Stimulated activated CD4-positive, alpha-beta T cell treated with anti-CD3 and anti-CD28 coated beads, Interleukin-4, amount 100 ng/mL, for 1 hour (primary cell): ENCODE results near the gene PIBF1.
"Not testable (repeated sequence)": the region's sequence is repeated elsewhere in the genome, so short reads cannot be mapped to it uniquely, and the experiment has no call there.

ENCODE experiments used
- DNase-seq: peaks from one replicate; pipeline ENCODE4 v3.0.0-alpha.2; 2020

PIBF1 gene

GRCh38 chr13:72823724-72824123 lies 41.8 kb downstream of the PIBF1 start:
- no peak for DNase-seq

GRCh38 chr13:72834601-72835000 lies 52.7 kb downstream of the PIBF1 start:
- no peak for DNase-seq

- peak; percentile 32 for DNase-seq
These were observed 58.0 kb downstream of the PIBF1 start for GRCh38 chr13:72839831-72840426.

DNA sequence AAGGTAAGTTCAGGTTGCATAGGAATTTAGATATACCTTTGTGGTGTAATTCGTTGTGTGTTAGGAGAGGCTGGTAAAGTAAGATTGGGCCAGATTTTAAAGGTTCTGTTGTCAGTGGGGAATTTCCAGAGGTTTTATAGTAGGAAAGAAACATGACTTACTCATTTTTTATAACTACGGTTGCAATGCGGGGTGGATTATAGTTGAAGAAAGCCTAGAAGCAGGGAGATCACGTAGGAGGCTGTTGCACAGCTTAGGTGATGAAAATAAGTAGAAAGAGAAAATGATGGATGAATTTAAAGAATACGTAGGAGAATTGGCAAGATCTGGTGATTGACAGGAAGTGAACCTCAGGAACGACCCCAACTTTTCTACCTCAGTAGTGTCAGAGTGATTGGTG lies 61.1 kb downstream of the PIBF1 start:
- DNase-seq = no peak

GRCh38 chr13:72845148-72845547 lies 63.2 kb downstream of the PIBF1 start:
- DNase-seq = not testable (repeated sequence)

DNA sequence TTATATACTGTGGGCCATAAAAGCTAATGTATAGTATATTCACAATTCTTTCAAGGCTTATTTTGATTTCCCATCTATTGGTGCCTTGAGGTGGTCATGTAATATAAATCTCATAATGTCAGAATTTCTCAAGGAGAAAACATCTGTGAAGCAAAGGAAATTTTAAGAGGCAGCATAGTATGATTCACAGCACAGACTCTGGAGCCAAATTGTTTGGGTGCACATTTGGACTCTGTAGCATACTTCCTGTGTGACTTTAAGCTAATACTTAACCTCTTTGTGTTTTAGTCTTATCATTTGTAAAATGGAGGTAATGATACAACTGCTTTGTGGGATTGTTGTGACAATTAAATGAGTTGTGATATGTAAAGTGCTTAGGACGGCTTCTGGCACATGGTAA lies 67.6 kb downstream of the PIBF1 start:
- no peak for DNase-seq

- DNase-seq = no peak
These were observed 69.2 kb downstream of the PIBF1 start for GRCh38 chr13:72850959-72851677.

DNA sequence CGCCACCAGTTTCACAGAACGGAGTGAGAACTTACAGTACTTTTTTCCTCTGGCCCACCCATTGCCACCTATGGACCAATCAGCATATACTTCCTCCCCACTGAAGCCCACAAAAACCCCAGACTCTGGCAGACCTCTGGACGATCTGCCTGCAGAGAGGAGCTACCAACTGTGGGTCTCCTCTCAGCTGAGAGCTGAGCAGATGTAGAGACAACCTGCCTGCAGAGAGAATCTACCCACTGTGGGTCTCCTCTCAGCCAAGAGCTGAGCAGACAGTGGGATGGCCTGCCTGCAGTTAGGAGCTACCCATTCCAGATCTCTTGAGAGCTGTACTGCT lies 69.7 kb downstream of the PIBF1 start:
- no peak for DNase-seq

GRCh38 chr13:72852207-72852606 lies 70.3 kb downstream of the PIBF1 start:
- DNase-seq = no peak

GRCh38 chr13:72853000-72853399 lies 71.1 kb downstream of the PIBF1 start:
- DNase-seq = no peak

- DNase-seq = no peak
These were observed 82.4 kb downstream of the PIBF1 start for GRCh38 chr13:72864142-72865011.

DNA sequence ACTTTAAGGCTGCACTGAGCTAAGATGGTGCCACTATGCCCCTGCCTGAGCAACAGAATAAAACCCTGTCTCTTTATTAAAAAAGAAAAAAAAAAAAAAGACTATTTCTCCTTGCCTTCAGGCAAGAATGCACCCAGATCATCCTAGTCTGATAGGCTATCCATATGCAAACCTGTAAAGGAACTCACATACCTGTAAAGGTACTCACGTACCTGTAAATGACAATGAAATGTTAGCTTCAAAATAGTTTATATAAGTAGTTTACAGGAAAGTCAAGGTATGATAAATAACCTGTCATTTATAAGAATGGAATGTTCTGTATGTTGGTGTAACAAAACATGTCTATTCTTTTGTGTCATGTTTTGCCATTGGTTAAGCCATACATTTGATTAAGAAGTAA lies 86.3 kb downstream of the PIBF1 start:
- no peak for DNase-seq

DNA sequence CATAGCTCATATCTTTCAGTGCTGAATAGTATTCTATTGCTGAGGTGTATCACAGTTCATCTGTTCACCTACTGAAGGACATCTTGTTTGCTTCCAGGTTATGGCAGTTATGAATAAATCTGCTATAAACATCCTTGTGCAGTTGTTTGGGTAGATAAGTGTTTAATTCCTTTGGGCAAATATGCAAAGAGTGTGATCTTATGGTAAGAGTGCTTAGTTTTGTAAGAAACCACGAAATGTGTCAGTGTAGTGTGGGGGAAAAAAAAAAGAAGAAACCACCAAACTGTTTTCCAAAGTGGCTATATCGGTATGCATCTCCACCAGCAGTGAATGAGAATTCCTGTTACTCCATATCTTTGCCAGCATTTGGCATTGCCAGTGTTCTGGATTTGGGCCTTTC lies 93.3 kb downstream of the PIBF1 start:
- DNase-seq = no peak

DNA sequence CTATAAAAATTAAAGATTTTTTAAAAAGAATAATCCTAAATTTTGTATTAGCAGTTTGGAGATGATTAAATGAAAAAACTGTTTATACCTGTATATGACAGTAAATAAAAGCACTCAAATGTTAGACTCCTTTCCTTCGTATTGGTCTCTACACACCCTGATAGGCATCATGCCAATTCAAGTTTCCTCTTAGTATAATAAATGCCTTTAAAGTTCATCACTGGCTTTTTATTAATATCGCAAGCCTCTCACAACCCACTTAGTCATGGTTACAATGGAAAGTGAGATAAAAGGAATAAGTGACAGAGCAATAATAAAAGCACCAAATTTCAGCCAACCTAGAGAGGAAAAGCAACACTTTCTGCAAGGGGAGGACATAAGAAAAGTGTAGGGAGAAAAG lies 102.2 kb downstream of the PIBF1 start:
- DNase-seq = no peak

DNA sequence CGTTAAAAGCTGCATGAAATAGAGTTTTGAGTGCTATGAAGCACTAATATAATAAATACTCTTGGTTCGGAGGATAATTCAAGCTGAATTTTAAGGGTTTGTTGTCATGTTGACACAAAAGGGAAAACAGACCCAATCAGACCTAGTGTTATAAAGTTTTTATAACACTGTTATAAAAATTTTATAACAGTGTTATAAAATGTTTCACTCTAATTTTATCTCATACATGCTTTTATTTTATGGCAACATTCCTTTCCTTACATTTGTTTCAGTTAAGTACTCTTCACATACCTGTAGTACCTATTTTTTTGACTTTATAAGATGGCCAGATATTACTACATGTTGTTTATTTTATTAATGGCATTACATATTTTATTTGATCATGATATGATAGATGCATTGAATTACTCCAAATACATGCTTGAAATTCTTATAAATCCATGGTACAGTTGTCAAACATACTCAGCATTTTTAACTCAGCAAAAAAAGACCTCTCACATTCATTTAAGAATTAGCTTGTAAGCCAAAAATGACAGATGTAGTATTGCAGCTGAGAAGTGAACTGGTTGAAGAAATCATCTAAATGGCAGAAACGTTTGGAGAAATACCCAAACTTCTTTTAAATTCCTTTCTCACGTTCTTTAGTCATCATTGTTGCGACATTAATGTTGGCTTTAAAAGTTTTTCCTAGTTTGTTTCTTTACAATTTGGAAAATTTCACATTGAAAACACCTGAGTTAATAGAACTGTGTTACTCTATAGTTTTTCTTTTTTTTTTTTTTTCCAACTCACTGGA lies 104.5 kb downstream of the PIBF1 start:
- DNase-seq = no peak

- DNase-seq = no peak
These were observed 107.6 kb downstream of the PIBF1 start for GRCh38 chr13:72889495-72889894.

DNA sequence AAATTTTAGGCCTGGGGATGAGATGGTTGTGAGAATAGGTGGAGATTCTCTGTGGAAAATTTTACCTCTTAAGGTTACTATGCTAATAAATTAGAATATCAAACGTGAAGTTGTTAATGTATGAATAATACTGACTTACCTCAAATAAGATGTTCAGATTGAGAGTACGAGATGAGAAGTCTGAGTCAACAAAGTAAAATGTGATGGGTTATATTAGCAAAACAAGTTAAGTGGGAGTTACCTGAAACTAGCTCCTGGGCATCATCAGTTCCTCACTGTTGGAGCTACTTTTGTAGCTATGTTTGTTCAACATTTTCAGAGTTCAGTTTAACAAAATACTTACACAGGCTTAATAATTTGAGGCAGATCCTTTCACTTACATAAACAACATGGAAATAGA lies 108.6 kb downstream of the PIBF1 start:
- DNase-seq = no peak

- DNase-seq = no peak
These were observed 109.5 kb downstream of the PIBF1 start for GRCh38 chr13:72891423-72891822.

DNA sequence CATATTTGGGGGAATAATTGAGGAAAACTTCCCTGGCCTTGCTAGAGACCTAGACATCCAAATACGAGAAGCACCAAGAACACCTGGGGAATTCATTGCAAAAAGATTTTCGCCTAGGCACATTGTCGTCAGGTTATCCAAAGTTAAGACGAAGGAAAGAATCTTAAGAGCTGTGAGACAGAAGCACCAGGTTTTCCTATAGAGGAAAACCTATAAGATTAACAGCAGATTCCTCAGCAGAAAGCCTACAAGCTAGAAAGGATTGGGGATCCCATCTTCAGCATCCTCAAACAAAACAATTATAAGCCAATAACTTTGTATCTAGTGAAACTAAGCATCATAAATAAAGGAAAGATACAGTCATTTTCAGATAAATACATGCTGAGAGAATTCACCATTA lies 114.9 kb downstream of the PIBF1 start:
- no peak for DNase-seq

DNA sequence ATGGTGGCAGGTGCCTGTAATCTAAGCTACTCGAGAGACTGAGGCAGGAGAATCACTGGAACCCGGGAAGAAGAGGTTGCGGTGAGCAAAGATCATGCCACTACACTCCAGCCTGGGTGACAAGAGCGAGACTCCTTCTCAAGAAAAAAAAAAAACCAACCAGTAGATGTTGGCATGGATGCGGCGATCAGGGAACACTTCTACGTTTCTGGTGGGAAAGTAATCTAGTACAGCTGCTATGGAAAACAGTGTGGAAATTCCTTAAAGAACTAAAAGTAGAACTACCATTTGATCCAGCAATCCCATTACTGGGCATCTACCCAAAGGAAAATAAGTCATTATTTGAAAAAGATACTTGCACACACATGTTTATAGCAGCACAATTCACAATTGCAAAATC lies 119.6 kb downstream of the PIBF1 start:
- not testable (repeated sequence) for DNase-seq

DNA sequence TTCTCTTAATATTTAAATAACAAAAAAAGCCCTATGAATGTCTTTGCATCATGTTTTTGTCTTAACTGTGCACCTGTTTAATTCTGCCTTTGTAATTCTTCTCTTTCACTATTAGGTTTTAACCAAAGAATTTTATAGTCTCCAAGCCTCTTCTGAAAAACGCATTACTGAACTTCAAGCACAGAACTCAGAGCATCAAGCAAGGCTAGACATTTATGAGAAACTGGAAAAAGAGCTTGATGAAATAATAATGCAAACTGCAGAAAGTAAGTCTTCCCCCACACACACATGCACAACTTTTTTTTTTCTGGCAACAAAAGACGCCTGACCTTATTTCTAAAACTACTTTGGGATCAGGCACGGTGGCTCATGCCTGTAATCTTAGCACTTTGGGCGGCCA lies 126.5 kb downstream of the PIBF1 start:
- no peak for DNase-seq

- no peak for DNase-seq
These were observed 130.0 kb downstream of the PIBF1 start for GRCh38 chr13:72911981-72912380.

GRCh38 chr13:72920097-72920496 lies 138.2 kb downstream of the PIBF1 start:
- no peak for DNase-seq
